Activated B cell treated with CpG ODN at 0.5 μM for 24 hours (primary cell): Measurements from ENCODE around the gene TSHZ2. TPM values are rescaled to one million over a fixed set of nuclear protein-coding genes. Genes with fewer than 3 reads are reported as not detected.
"Not testable (repeated sequence)": the region's sequence is repeated elsewhere in the genome, so short reads cannot be mapped to it uniquely, and the experiment has no call there.

Source experiments
- ATAC-seq: fragments of 200-7000 bp; cut with Tn5 transposase; one replicate; pipeline ENCODE4 v1.10.0; 2021; ENCODE audit warnings: low read depth, mild to moderate bottlenecking, moderate library complexity
- CTCF ChIA-PET: fragments of 350-600 bp; sonication (Branson Sonifier 250); formaldehyde crosslinking; loops from one replicate; lab custom pipeline; 2021; ENCODE audit warnings: antibody characterized with exemption; lab: Charles Lee
- POLR2A ChIA-PET: fragments of 350-600 bp; sonication (Branson Sonifier 250); formaldehyde crosslinking; loops from one replicate; lab custom pipeline; 2021; ENCODE audit warnings: antibody characterized with exemption; lab: Charles Lee
- DNase-seq: peaks from one replicate; pipeline ENCODE4 v3.0.0; 2022
- H3K27ac Mint-ChIP-seq: one replicate; pipeline ENCODE4 v1.8.0; 2020; ENCODE audit warnings: mixed read lengths
- H3K27me3 Mint-ChIP-seq: one replicate; pipeline ENCODE4 v1.8.0; 2021; ENCODE audit warnings: mixed read lengths
- H3K36me3 Mint-ChIP-seq: one replicate; pipeline ENCODE4 v1.8.0; 2021; ENCODE audit warnings: low read depth, mixed read lengths
- H3K4me1 Mint-ChIP-seq: one replicate; pipeline ENCODE4 v1.8.0; 2021; ENCODE audit warnings: mixed read lengths
- H3K4me3 Mint-ChIP-seq: one replicate; pipeline ENCODE4 v1.8.0; 2020; ENCODE audit warnings: mild to moderate bottlenecking, mixed read lengths
- H3K9me3 Mint-ChIP-seq: one replicate; pipeline ENCODE4 v1.8.0; 2020; ENCODE audit warnings: mixed read lengths
- CTCF ChIP-seq: fragments of 200-600 bp; IDR thresholded peaks from one replicate; pipeline ENCODE4 v1.8.0; 2022; ENCODE audit warnings: antibody characterized with exemption, mild to moderate bottlenecking
- intact Hi-C: fragments of 100-400 bp; cut with micrococcal nuclease; formaldehyde crosslinking; loops from one replicate; pipeline ENCODE4 v1.15.1; 2024
- total RNA-seq: library from RNA; stranded (reverse); gene quantifications from 2 replicates; pipeline ENCODE4 v1.2.3, GENCODE V29; 2022

The TSHZ2 gene
- total RNA-seq, 1 donor from 2014 or later, result 1.7 TPM

GRCh38 chr20:53512076-53512475 is 539.9 kb downstream of the TSHZ2 start:
- POLR2A ChIA-PET, result no interaction called here
- H3K4me3 Mint-ChIP-seq, result no peak overlapping the region

GRCh38 chr20:53513168-53513488 is 541.0 kb downstream of the TSHZ2 start:
- H3K27me3 Mint-ChIP-seq, result no peaks in the 10 kb centered on the region
- no peaks in the 10 kb centered on the region for H3K36me3 Mint-ChIP-seq
- CTCF ChIA-PET, result no interaction called here
- intact Hi-C loops, result no loop called here
- H3K9me3 Mint-ChIP-seq, result no peaks in the 10 kb centered on the region
- no peaks in the 10 kb centered on the region for H3K4me1 Mint-ChIP-seq
- H3K27ac Mint-ChIP-seq, result no peak overlapping the region
- ATAC-seq (no peak), DNase-seq (no peak)
- no peak overlapping the region for H3K4me3 Mint-ChIP-seq
- POLR2A ChIA-PET, result no interaction called here
- no peak for TF ChIP-seq CTCF

More at GRCh38 chr20:53512076-53512475, 539.9 kb downstream of the TSHZ2 start:
- no peak for TF ChIP-seq CTCF
- no peaks in the 10 kb centered on the region for H3K9me3 Mint-ChIP-seq
- CTCF ChIA-PET, result no interaction called here
- DNase-seq, result no peak
- no peaks in the 10 kb centered on the region for H3K27me3 Mint-ChIP-seq
- no peak for ATAC-seq
- H3K4me1 Mint-ChIP-seq, result no peaks in the 10 kb centered on the region
- no peaks in the 10 kb centered on the region for H3K36me3 Mint-ChIP-seq
- intact Hi-C loops, result no loop called here
- H3K27ac Mint-ChIP-seq, result no peak overlapping the region

DNA sequence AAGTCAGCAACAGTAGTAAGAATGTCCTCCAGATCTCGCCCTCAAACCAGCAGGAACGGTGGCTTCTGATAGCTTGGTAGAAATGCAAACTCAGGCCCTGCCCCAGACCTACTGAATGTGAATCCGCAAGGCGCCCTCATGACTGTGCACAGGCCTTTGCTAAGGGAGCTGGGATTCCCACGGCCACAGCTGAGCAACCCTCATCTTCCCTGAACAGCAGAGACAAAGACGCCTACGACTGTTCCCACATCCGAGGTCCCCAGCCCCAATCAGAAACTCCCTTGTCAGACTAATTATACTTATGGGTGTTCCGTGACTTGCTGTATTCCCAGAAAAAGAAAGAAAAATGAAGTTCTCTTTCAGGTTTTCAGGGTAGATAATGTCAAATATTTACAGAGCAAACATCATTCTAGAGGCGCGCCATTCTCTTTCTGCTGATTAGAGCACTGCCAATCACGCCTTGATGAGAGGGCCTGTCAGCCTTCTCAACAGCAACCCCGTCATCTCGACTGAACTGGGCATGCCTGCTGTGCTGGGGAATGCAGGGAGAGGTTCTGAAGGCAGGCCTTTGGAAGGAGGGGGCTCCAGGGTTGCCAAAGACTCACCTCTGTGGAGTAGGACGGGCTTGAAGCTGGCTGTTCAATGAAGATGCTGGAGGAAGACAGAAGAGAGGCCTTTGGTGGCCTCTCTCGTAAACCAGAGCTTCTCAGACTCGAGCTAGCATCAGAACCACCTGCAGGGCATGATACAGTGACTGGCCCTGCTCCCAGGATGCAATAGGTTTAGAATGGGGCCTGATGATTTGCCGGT is 541.5 kb downstream of the TSHZ2 start:
- no peaks in the 10 kb centered on the region for H3K36me3 Mint-ChIP-seq
- H3K9me3 Mint-ChIP-seq, result no peaks in the 10 kb centered on the region
- no peaks in the 10 kb centered on the region for H3K27me3 Mint-ChIP-seq
- no peak overlapping the region for H3K4me3 Mint-ChIP-seq
- DNase-seq (no peak), ATAC-seq (no peak)
- CTCF ChIA-PET, result no interaction called here
- H3K27ac Mint-ChIP-seq, result no peak overlapping the region
- intact Hi-C loops, result no loop called here
- H3K4me1 Mint-ChIP-seq, result no peaks in the 10 kb centered on the region
- POLR2A ChIA-PET, result no interaction called here
- TF ChIP-seq CTCF, result no peak

DNA sequence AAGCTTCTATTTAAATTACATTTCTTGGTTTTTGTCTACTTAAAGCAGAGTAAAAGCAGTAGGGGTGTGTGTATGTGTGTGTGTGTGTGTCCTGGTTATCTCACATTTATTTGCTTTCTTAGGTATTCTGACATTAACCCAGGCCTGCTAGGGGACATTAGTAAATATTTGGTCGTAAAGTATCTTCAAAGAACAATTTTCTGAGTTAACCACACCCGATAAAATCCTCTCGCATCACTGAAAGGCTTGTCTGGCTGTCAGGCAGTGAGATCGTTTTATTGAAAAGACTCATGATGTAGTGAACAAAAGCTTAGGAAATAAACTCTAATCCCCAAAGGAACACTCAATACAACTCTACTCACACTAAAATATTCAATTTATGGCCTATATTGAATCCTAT is 543.6 kb downstream of the TSHZ2 start:
- POLR2A ChIA-PET, result no interaction called here
- intact Hi-C loops, result no loop called here
- CTCF ChIA-PET, result no interaction called here

DNA sequence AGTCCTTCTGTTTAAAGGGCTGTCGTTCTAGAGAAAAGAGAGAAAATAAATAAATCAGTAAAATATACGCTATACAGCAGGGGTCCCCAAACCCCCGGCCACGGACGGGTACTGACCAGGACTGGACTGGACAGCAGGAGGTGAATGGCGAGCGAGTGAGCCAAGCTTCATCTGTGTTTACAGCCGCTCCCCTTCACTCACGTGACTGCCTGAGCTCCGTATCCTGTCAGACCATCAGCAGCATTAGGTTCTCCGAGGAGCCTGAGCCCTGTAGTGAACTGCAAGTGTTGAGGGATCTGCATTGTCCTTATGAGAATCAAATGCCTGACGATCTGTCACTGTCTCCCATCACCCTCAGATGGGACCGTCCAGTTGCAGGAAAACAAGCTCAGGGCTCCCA is 545.0 kb downstream of the TSHZ2 start:
- intact Hi-C loops, result no loop called here
- ATAC-seq, result no peak
- DNase-seq, result no peak
- Mint-ChIP-seq H3K4me1 (no peaks in the 10 kb centered on the region), H3K27me3 (peaks cover 2% of the 10 kb centered on the region), H3K27ac (no peak overlapping the region), H3K9me3 (no peaks in the 10 kb centered on the region), H3K36me3 (no peaks in the 10 kb centered on the region), H3K4me3 (no peak overlapping the region)
- ChIA-PET CTCF (no interaction called here), POLR2A (no interaction called here)
- no peak for TF ChIP-seq CTCF

More for the DNA sequence above, 543.6 kb downstream of the TSHZ2 start:
- Mint-ChIP-seq H3K4me3 (no peak overlapping the region), H3K4me1 (no peaks in the 10 kb centered on the region), H3K27me3 (peaks cover 2% of the 10 kb centered on the region), H3K9me3 (no peaks in the 10 kb centered on the region), H3K36me3 (no peaks in the 10 kb centered on the region), H3K27ac (no peak overlapping the region)
- no peak for ATAC-seq
- no peak for TF ChIP-seq CTCF
- no peak for DNase-seq

GRCh38 chr20:53521421-53521820 is 549.3 kb downstream of the TSHZ2 start:
- ATAC-seq, H3K27me3 Mint-ChIP-seq, H3K9me3 Mint-ChIP-seq, DNase-seq, POLR2A ChIA-PET, intact Hi-C loops, H3K4me3 Mint-ChIP-seq, H3K4me1 Mint-ChIP-seq, H3K27ac Mint-ChIP-seq, H3K36me3 Mint-ChIP-seq, CTCF ChIA-PET: not testable (repeated sequence)
